ENCODE results near the gene MPP1. TPM values are rescaled to one million over a fixed set of nuclear protein-coding genes. Genes with fewer than 3 reads are reported as not detected.

MPP1 gene
- total RNA-seq, 1 experiment from 2014 or later = 89.3 TPM

- Histone ChIP-seq H3K4me3 (ENCODE audit: low read depth in 2 of 2, low read length in 2 of 2) (peak overlapping the region; percentile 61 to 78), H3K36me3 (ENCODE audit: control insufficient read depth, insufficient read depth, low read length) (no peaks in the 10 kb centered on the region), H3K4me1 (ENCODE audit: control insufficient read depth, insufficient read depth, low read length) (peaks cover 35% of the 10 kb centered on the region), H3K27me3 (ENCODE audit: control insufficient read depth, insufficient read depth, low read length) (no peaks in the 10 kb centered on the region), H3K27ac (ENCODE audit: low read length) (peak overlapping the region; percentile 74), H3K9me3 (ENCODE audit: control insufficient read depth, insufficient read depth, low read depth, low read length) (no peaks in the 10 kb centered on the region)
- ChIA-PET POLR2A (interaction anchor here (1.5 kb wide), 1 partner anchor 20 kb away, joined by 4 read pairs; no protein-coding TSS in a partner anchor), CTCF (interaction anchor here (0.6 to 0.7 kb wide), 2 partner anchors 98 to 476 kb away, joined by 3 to 5 read pairs; no protein-coding TSS in a partner anchor)
- DNase-seq (ENCODE audit: low read depth, low spot score) (no peak), ATAC-seq (no peak)
- in situ Hi-C loops (cut with HindIII; ENCODE audit: low pct_unique_long_range_greater_than_20kb, low sequenced_read_pairs) (no loop called here), intact Hi-C loops (cut with micrococcal nuclease; ENCODE audit: unreplicated experiment) (loop anchor here (10.0 kb wide), 1 partner anchor 93 kb away; no protein-coding TSS in a partner anchor)
- no TSS peak for BruUV-seq (replicated peaks)
- TF ChIP-seq SIN3A (IDR thresholded peaks at IDR 0.05; ENCODE audit: borderline replicate concordance, insufficient read depth, low read depth, low read length) (no peak), TCF7L2 (IDR thresholded peaks at IDR 0.05; ENCODE audit: low read depth, low read length) (no peak), POLR2AphosphoS5 (IDR thresholded peaks at IDR 0.05; ENCODE audit: low read depth, low read length) (no peak)
- TF ChIP-seq, protein P1, sequence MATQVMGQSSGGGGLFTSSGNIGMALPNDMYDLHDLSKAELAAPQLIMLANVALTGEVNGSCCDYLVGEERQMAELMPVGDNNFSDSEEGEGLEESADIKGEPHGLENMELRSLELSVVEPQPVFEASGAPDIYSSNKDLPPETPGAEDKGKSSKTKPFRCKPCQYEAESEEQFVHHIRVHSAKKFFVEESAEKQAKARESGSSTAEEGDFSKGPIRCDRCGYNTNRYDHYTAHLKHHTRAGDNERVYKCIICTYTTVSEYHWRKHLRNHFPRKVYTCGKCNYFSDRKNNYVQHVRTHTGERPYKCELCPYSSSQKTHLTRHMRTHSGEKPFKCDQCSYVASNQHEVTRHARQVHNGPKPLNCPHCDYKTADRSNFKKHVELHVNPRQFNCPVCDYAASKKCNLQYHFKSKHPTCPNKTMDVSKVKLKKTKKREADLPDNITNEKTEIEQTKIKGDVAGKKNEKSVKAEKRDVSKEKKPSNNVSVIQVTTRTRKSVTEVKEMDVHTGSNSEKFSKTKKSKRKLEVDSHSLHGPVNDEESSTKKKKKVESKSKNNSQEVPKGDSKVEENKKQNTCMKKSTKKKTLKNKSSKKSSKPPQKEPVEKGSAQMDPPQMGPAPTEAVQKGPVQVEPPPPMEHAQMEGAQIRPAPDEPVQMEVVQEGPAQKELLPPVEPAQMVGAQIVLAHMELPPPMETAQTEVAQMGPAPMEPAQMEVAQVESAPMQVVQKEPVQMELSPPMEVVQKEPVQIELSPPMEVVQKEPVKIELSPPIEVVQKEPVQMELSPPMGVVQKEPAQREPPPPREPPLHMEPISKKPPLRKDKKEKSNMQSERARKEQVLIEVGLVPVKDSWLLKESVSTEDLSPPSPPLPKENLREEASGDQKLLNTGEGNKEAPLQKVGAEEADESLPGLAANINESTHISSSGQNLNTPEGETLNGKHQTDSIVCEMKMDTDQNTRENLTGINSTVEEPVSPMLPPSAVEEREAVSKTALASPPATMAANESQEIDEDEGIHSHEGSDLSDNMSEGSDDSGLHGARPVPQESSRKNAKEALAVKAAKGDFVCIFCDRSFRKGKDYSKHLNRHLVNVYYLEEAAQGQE (IDR thresholded peaks at IDR 0.05; ENCODE audit: insufficient read depth in 1 of 2, low read depth in 2 of 2, low read length in 1 of 2) = no peak
- TF ChIP-seq, protein P2, sequence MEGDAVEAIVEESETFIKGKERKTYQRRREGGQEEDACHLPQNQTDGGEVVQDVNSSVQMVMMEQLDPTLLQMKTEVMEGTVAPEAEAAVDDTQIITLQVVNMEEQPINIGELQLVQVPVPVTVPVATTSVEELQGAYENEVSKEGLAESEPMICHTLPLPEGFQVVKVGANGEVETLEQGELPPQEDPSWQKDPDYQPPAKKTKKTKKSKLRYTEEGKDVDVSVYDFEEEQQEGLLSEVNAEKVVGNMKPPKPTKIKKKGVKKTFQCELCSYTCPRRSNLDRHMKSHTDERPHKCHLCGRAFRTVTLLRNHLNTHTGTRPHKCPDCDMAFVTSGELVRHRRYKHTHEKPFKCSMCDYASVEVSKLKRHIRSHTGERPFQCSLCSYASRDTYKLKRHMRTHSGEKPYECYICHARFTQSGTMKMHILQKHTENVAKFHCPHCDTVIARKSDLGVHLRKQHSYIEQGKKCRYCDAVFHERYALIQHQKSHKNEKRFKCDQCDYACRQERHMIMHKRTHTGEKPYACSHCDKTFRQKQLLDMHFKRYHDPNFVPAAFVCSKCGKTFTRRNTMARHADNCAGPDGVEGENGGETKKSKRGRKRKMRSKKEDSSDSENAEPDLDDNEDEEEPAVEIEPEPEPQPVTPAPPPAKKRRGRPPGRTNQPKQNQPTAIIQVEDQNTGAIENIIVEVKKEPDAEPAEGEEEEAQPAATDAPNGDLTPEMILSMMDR (IDR thresholded peaks at IDR 0.05) = no peak
Observed at GRCh38 chrX:154751669-154752271, 53.5 kb downstream of the MPP1 start.

GRCh38 chrX:154751203-154751668, 54.0 kb downstream of the MPP1 start:
- peak overlapping the region; percentile 74 for H3K27ac ChIP-seq (ENCODE audit: low read length)
- peak; percentile 13; the same call in 1 of the 2 replicates for ATAC-seq
- in situ Hi-C loops (cut with HindIII; ENCODE audit: low pct_unique_long_range_greater_than_20kb, low sequenced_read_pairs) = no loop called here
- H3K27me3 ChIP-seq (ENCODE audit: control insufficient read depth, insufficient read depth, low read length) = no peaks in the 10 kb centered on the region
- H3K9me3 ChIP-seq (ENCODE audit: control insufficient read depth, insufficient read depth, low read depth, low read length) = no peaks in the 10 kb centered on the region
- peaks cover 38% of the 10 kb centered on the region for H3K4me1 ChIP-seq (ENCODE audit: control insufficient read depth, insufficient read depth, low read length)
- TF ChIP-seq TCF7L2 (IDR thresholded peaks at IDR 0.05; ENCODE audit: low read depth, low read length) (no peak), SIN3A (IDR thresholded peaks at IDR 0.05; ENCODE audit: borderline replicate concordance, insufficient read depth, low read depth, low read length) (no peak), POLR2AphosphoS5 (IDR thresholded peaks at IDR 0.05; ENCODE audit: low read depth, low read length) (no peak)
- TF ChIP-seq, protein P2 (IDR thresholded peaks at IDR 0.05) = no peak
- TF ChIP-seq, protein P1 (IDR thresholded peaks at IDR 0.05; ENCODE audit: insufficient read depth in 1 of 2, low read depth in 2 of 2, low read length in 1 of 2) = no peak
- CTCF ChIA-PET = interaction anchor here (0.6 to 0.7 kb wide), 2 partner anchors 99 to 477 kb away, joined by 3 to 5 read pairs; no protein-coding TSS in a partner anchor
- POLR2A ChIA-PET = interaction anchor here (0.6 to 1.5 kb wide), 2 partner anchors 11 to 19 kb away, joined by 4 to 7 read pairs; no protein-coding TSS in a partner anchor
- no TSS peak for BruUV-seq (replicated peaks)
- H3K36me3 ChIP-seq (ENCODE audit: control insufficient read depth, insufficient read depth, low read length) = no peaks in the 10 kb centered on the region
- peak overlapping the region; percentile 61 to 78 for H3K4me3 ChIP-seq (ENCODE audit: low read depth in 2 of 2, low read length in 2 of 2)
- intact Hi-C loops (cut with micrococcal nuclease; ENCODE audit: unreplicated experiment) = loop anchor here (10.0 kb wide), 1 partner anchor 94 kb away; no protein-coding TSS in a partner anchor
- no peak for DNase-seq (ENCODE audit: low read depth, low spot score)
